Gastrocnemius medialis (tissue), 4 donors: ENCODE measurements around the gene RANBP17.

Experiments used
- CTCF ChIP-seq, 5 experiments: fragments of 450-650 bp in 3 of 5; fragments of 200-600 bp in 2 of 5; sonication (generic) in 2 of 5; IDR thresholded peaks in 4 of 5; conservative IDR thresholded peaks in 1 of 5; 1 replicate in 4 of 5; 2 replicates in 1 of 5; pipeline ENCODE4 v1.5.1; 2016 to 2019; ENCODE audit warnings: antibody characterized with exemption in 5 of 5, mild to moderate bottlenecking in 3 of 5, moderate library complexity in 3 of 5
- POLR2A ChIP-seq, 2 donors: fragments of 450-650 bp; IDR thresholded peaks; one replicate each; pipeline ENCODE4 v1.6.1; 2017; ENCODE audit warnings: antibody characterized with exemption in 2 of 2, mild to moderate bottlenecking in 2 of 2, moderate library complexity in 2 of 2

- TF ChIP-seq POLR2A (IDR thresholded peaks at IDR 0.05) (no peak), CTCF (IDR thresholded peaks at IDR 0.05 in 4 of 5, conservative IDR thresholded peaks at IDR 0.05 in 1 of 5) (no peak)
These were observed 475.4 kb downstream of the RANBP17 start for GRCh38 chr5:171337210-171337569.
